ENCODE measurements around the gene TMIGD1. TPM values are rescaled to one million over a fixed set of nuclear protein-coding genes. Genes with fewer than 3 reads are reported as not detected.
"Not testable (repeated sequence)": the region's sequence is repeated elsewhere in the genome, so short reads cannot be mapped to it uniquely, and the experiment has no call there.

TMIGD1 gene
- total RNA-seq, 1 experiment from 2014 or later = not detected

DNA sequence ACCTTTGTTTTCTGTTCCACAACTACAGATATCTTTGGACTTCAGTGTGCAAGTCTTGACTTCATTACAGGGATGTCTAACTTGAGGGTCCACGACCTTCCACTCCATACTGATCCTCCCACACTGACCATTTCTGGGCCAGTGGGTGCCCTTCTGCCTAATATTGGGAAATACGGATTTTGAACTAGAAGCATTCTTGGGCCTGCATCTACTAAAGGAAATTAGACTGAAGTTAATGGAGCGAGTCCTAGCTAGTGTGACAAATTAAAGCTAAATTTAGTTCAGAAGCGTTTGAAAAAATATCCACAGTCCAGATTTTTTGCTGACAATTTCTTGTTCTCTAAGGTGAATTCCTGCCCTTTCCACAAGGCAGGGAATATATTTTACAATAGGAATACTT lies 9.9 kb upstream of the TMIGD1 start:
- H3K23ac ChIP-seq (ENCODE audit: insufficient read length, low read depth, low read length) = no peak overlapping the region
- Mint-ChIP-seq H3K27me3 (ENCODE audit: low read depth) (peaks cover 3% of the 10 kb centered on the region), H3K9me3 (no peaks in the 10 kb centered on the region)

DNA sequence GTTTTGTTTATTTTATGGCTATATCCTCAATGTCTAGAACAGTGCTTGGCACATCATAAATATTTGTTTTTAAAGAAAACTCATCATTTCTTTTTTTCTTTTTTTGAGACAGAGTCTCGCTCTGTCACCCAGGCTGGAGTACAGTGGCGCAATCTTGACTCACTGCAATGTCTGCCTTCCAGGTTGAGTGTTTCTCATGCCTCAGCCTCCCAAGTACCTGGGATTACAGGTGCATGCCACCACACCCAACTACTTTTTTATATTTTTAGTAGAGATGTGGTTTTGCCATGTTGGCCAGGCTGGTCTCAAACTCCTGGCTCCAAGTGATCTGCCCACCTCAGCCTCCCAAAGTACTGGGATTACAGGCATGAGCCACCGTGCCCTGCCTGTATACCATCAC lies 9.4 kb upstream of the TMIGD1 start:
- H3K4me1 ChIP-seq (ENCODE audit: insufficient read depth, low read length) = not testable (repeated sequence)

More for the DNA sequence above, 9.9 kb upstream of the TMIGD1 start:
- Histone ChIP-seq H3K27me3 (ENCODE audit: insufficient read depth, low read length) (no peaks in the 10 kb centered on the region; the same call in 1 of the 2 replicates), H2BK20ac (ENCODE audit: low read depth, low read length, poor library complexity, severe bottlenecking) (no peak overlapping the region), H3K4me2 (ENCODE audit: insufficient read depth, insufficient read length, low read length) (no peak overlapping the region), H4K91ac (ENCODE audit: insufficient read length, low read depth, low read length) (no peak overlapping the region), H2BK12ac (ENCODE audit: insufficient read length, low read depth, low read length) (no peak overlapping the region), H3K18ac (ENCODE audit: insufficient read length, low read depth, low read length) (no peak overlapping the region), H4K20me1 (ENCODE audit: control insufficient read depth, insufficient read depth, insufficient read length) (no peaks in the 10 kb centered on the region), H3K23me2 (ENCODE audit: insufficient read length, low read depth, low read length, poor library complexity, severe bottlenecking) (no peaks in the 10 kb centered on the region), H3K27ac (ENCODE audit: insufficient read length, low read depth, low read length) (no peak overlapping the region), H2AK5ac (ENCODE audit: insufficient read length, low read length) (no peak overlapping the region), H3K9ac (ENCODE audit: extremely low read depth, insufficient read length, low read length) (no peak overlapping the region), H2BK120ac (ENCODE audit: low read depth, low read length, poor library complexity, severe bottlenecking) (no peak overlapping the region), H3K4me1 (ENCODE audit: insufficient read depth, low read length) (peaks cover 3% of the 10 kb centered on the region; the same call in 1 of the 2 replicates), H3K14ac (ENCODE audit: insufficient read depth, low read length) (no peak overlapping the region), H2AFZ (ENCODE audit: low read length) (no peak overlapping the region), H3K9me3 (ENCODE audit: control insufficient read depth, low read depth, low read length) (no peaks in the 10 kb centered on the region), H3K4ac (ENCODE audit: low read depth, low read length) (no peak overlapping the region), H4K5ac (ENCODE audit: insufficient read length, low read depth, low read length) (no peak overlapping the region), H3K79me2 (ENCODE audit: insufficient read depth, low read length) (no peaks in the 10 kb centered on the region), H3K79me1 (ENCODE audit: insufficient read depth, low read depth, low read length, poor library complexity, severe bottlenecking) (no peaks in the 10 kb centered on the region), H2BK5ac (ENCODE audit: insufficient read length, low read length) (no peak overlapping the region), H4K8ac (replicated peaks; ENCODE audit: insufficient read length, low read depth, low read length) (no peak overlapping the region), H3K56ac (ENCODE audit: insufficient read length, low read depth, low read length) (no peak overlapping the region), H2BK15ac (ENCODE audit: low read depth, low read length) (no peak overlapping the region), H3T11ph (ENCODE audit: low read length) (no peak overlapping the region)
- H3K4me3 Mint-ChIP-seq = no peak overlapping the region
- no peak overlapping the region for H3K27ac Mint-ChIP-seq
- no peak for DNase-seq
- WGBS (ENCODE audit: extremely low coverage, insufficient read length, low lambda C conversion rate) = no CpG with 5 or more reads among the region's 4 CpGs
- H3K4me1 Mint-ChIP-seq = peaks cover 13 to 14% of the 10 kb centered on the region in 2 experiments
- TF ChIP-seq, protein P1, sequence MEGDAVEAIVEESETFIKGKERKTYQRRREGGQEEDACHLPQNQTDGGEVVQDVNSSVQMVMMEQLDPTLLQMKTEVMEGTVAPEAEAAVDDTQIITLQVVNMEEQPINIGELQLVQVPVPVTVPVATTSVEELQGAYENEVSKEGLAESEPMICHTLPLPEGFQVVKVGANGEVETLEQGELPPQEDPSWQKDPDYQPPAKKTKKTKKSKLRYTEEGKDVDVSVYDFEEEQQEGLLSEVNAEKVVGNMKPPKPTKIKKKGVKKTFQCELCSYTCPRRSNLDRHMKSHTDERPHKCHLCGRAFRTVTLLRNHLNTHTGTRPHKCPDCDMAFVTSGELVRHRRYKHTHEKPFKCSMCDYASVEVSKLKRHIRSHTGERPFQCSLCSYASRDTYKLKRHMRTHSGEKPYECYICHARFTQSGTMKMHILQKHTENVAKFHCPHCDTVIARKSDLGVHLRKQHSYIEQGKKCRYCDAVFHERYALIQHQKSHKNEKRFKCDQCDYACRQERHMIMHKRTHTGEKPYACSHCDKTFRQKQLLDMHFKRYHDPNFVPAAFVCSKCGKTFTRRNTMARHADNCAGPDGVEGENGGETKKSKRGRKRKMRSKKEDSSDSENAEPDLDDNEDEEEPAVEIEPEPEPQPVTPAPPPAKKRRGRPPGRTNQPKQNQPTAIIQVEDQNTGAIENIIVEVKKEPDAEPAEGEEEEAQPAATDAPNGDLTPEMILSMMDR (conservative IDR thresholded peaks at IDR 0.05) = no peak
- no peaks in the 10 kb centered on the region for H3K36me3 Mint-ChIP-seq (ENCODE audit: insufficient read depth in 1 of 3, low read depth in 3 of 3)

More for the DNA sequence above, 9.4 kb upstream of the TMIGD1 start:
- H4K91ac ChIP-seq (ENCODE audit: insufficient read length, low read depth, low read length); H4K5ac ChIP-seq (ENCODE audit: insufficient read length, low read depth, low read length); H3K4me3 Mint-ChIP-seq; H2BK5ac ChIP-seq (ENCODE audit: insufficient read length, low read length); H3K27ac ChIP-seq (ENCODE audit: insufficient read length, low read depth, low read length); H2AK5ac ChIP-seq (ENCODE audit: insufficient read length, low read length); H3K27ac Mint-ChIP-seq; H3K14ac ChIP-seq (ENCODE audit: insufficient read depth, low read length); H3K9ac ChIP-seq (ENCODE audit: extremely low read depth, insufficient read length, low read length); H4K20me1 ChIP-seq (ENCODE audit: control insufficient read depth, insufficient read depth, insufficient read length); H3K79me1 ChIP-seq (ENCODE audit: insufficient read depth, low read depth, low read length, poor library complexity, severe bottlenecking); H4K8ac ChIP-seq (replicated peaks; ENCODE audit: insufficient read length, low read depth, low read length); H3K79me2 ChIP-seq (ENCODE audit: insufficient read depth, low read length); H2AFZ ChIP-seq (ENCODE audit: low read length); H2BK120ac ChIP-seq (ENCODE audit: low read depth, low read length, poor library complexity, severe bottlenecking); H3K4me2 ChIP-seq (ENCODE audit: insufficient read depth, insufficient read length, low read length); H3K9me3 ChIP-seq (ENCODE audit: control insufficient read depth, low read depth, low read length); H3K9me3 Mint-ChIP-seq; H3T11ph ChIP-seq (ENCODE audit: low read length); H2BK12ac ChIP-seq (ENCODE audit: insufficient read length, low read depth, low read length); H3K4ac ChIP-seq (ENCODE audit: low read depth, low read length); DNase-seq; H2BK20ac ChIP-seq (ENCODE audit: low read depth, low read length, poor library complexity, severe bottlenecking); H3K27me3 ChIP-seq (ENCODE audit: insufficient read depth, low read length); H3K36me3 Mint-ChIP-seq (ENCODE audit: insufficient read depth in 1 of 3, low read depth in 3 of 3); H3K23ac ChIP-seq (ENCODE audit: insufficient read length, low read depth, low read length); H2BK15ac ChIP-seq (ENCODE audit: low read depth, low read length); H3K56ac ChIP-seq (ENCODE audit: insufficient read length, low read depth, low read length); H3K27me3 Mint-ChIP-seq (ENCODE audit: low read depth); H3K18ac ChIP-seq (ENCODE audit: insufficient read length, low read depth, low read length); H3K23me2 ChIP-seq (ENCODE audit: insufficient read length, low read depth, low read length, poor library complexity, severe bottlenecking): not testable (repeated sequence)
- peaks cover 13 to 14% of the 10 kb centered on the region in 2 experiments for H3K4me1 Mint-ChIP-seq
- WGBS (ENCODE audit: extremely low coverage, insufficient read length, low lambda C conversion rate) = no CpG with 5 or more reads among the region's 3 CpGs
